Hematopoietic multipotent progenitor cell treated with erythropoietin and hydrocortisone succinate and interleukin-3 and kit ligand, for 8 days (in vitro differentiated cells): Measurements from ENCODE around the gene P2RY14.

Source experiments
- DNase-seq: peaks from one replicate; pipeline ENCODE4 v3.0.0-alpha.2; 2015

P2RY14 gene

GRCh38 chr3:151213151-151213550 is 65.2 kb downstream of the P2RY14 start:
- DNase-seq, result no peak

DNA sequence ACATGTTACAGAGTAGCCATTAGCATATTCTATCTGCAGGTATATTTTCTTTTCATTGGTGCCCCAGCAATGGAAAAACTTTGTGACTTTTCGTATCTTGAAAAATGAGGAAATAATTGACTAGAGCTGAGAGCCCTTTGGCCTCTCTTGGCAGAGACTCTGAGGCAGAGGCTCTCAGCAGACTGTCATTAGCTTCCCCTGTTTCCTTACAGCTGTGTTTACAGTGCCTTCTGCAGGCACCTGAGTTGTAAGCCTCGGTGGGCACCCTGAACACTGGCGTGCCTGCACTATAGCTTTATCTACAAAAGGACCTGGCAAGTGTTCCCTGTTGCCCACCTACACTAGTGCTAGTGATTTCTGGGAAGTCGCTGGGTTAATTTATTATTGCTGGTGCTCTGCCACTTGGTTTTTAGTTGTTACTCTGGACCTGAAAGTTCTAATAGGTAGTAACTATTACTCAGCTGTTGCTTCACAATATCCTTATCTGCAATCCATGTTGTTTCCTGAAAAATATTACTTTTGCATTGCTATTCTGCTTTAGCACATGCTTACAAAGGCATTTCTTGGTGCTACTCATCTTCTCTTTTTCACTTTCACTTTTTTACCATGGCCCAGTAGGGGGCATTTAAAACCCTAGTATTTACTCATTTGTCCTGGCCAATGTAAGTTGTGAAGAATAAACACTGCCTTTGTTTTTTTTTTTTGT is 67.5 kb downstream of the P2RY14 start:
- DNase-seq, result peak; percentile 20

DNA sequence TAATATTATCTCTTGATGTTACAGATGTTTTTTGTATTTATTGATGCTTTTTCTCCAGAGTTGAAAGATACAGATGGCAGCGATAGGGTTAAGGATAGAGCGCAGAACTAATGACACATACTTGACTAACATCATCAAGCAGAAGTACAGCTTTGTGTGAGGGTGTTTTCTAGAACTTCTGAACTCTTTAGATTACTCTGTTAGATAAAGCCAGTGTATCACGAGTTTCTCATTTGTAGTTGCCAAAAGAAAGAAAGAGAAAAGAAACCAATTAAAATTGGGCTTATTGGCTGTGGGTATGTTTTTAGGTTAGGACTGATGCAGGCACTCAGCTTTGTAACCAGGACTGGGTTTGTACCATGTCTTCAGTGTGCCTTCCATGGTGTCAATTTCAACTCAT is 68.7 kb downstream of the P2RY14 start:
- DNase-seq, result peak; percentile 10

GRCh38 chr3:151206201-151206600 is 72.1 kb downstream of the P2RY14 start:
- no peak for DNase-seq

DNA sequence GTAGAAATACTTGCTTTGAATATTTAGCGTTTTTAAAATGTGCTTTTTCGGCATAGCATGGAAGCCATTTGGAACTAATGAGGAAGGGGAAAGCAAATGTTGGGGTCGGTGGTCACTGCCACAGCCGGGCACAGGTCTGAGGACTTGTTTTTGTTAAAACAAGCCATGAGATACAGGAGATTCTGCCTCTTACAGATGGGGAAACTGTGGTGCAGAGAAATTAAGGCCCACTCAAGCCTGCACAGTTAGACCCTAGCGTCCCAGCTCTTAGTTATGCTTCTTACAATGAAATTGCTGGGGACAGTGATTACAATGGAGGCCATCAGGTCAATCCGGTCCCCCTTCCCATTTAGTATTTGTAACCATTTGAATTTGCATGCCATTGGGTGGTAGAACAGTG is 72.9 kb downstream of the P2RY14 start:
- DNase-seq, result no peak

- no peak for DNase-seq
These were observed 73.6 kb downstream of the P2RY14 start for GRCh38 chr3:151204530-151205402.

GRCh38 chr3:151203051-151203420 is 75.3 kb downstream of the P2RY14 start, which contains the start of gene GPR171:
TSS of gene GPR171 (minus strand) at chr3:151203216. CDS start at chr3:151199386, 3,830 bp downstream.
- no peak for DNase-seq

GRCh38 chr3:151201051-151201730 is 77.2 kb downstream of the P2RY14 start:
- DNase-seq, result no peak

GRCh38 chr3:151200586-151200985 is 77.8 kb downstream of the P2RY14 start:
- DNase-seq, result no peak

DNA sequence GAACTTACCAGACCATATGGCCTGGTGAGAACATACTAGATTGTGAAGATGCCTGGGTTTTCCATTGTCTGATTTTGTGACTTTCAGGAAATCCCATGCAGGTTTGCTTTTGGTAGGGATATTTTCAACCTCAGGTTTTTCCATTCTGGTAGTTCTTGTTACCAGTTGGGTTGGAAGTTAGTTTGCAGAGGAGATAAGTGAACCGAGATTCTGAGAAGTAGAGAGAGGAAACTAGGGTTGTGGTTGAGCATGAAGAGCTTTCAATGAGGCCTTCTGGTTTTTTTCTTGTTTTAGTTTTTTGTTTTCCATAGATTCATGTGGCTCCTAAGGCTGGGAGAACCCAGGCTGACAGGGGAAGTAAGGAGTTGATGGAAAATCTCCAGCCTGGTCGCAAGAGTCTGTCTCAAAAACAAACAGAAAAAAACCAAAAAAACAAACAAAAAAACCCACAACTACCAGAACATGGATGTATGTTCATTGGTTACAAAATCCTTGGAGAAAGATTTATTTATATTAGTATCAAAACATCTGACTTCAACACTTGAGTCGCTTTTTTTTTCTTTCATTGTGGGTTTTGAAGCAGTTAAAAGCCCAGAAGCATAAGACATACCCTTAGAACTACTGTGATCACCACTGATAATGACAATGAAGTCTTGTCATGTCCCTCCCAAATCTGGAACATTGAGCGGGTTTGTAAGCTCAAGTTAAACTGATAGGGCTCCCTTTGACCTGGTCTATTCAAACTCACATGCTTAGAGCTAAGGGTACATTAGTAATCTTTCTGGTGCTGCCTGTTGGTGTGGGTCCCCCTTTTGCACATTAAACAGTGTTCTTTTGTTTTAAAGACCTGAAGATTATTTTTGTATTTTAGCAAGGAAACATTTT is 78.5 kb downstream of the P2RY14 start:
- no peak for DNase-seq

GRCh38 chr3:151198849-151199248 is 79.5 kb downstream of the P2RY14 start:
- no peak for DNase-seq

GRCh38 chr3:151197981-151198767 is 80.2 kb downstream of the P2RY14 start:
- DNase-seq, result no peak

GRCh38 chr3:151197228-151197627 is 81.1 kb downstream of the P2RY14 start:
- DNase-seq, result no peak

DNA sequence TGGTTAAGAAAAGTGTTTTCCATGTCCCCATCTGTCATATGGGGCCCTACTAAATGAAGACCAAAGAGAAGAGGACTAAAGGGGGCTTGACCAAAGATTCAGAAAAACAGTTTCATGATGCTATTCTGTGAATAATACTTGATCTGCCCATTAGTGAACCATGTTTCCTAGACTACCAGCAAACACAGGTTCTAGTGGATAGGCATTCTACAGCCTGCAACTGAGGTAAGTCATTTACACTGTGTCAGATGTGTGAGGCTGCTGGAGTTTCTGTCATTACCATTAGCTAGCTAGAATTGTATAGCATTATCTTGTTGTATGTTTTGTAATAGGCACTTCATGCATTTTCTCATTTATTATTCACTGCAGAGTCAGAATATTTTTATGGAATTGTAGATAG is 81.9 kb downstream of the P2RY14 start:
- no peak for DNase-seq

DNA sequence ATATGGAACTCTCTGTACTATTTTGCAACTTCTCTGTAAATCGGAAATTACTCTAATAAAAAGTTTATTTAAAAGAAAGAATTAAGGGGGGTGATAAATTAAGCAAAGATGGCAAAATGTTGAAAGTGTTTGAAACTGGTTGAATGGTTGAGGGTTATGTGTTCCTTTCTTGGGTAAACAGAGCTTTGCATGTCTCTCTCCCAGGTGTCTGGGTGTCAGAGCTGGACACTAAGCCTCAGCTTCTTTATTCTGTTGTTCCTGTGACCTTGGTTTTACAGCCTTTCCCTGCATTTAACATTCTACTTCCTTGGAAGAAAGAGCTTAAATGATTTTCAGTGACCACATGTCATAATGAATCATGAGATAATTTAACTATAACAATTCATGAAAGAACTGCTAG is 82.5 kb downstream of the P2RY14 start:
- no peak for DNase-seq

DNA sequence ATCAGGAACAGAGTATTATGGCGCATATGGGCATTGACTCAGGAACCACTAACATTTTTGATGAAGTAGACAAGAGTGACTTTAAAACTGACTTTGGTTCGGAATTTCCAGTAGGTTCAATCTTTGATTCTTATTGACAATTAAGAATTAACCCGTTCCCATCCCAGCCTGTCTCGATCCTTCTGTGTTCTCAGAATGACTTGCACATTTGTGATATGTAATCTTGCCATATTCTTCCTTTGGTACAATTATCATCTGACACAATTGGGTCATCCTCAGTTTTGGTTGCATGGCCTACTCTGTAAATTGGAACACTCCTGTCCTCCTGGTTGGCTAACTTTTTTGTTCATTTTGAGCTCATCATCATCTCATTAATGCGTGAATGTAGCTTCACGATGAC is 85.8 kb downstream of the P2RY14 start:
- no peak for DNase-seq

- no peak for DNase-seq
These were observed 87.2 kb downstream of the P2RY14 start for GRCh38 chr3:151191095-151191494.

DNA sequence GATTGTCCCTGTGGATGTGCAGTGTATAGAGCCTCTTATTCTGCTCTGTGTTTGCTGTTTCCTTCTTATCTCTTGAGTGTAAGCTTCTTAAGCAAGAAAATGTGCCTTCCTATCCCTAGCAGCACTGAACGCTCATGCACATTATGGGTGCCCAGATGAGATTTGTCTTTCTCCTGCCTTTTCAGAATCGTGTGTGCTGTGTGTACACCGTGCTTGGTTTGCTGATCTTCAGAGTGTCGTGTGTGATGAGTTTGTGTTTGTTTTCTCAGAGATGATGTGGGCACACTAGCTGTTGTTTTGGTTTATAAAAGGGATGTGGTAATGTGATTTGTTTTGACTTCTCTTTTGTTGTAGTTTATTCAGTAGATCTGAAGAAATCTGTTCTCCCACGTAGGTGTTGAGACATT is 95.1 kb downstream of the P2RY14 start:
- DNase-seq, result no peak

DNA sequence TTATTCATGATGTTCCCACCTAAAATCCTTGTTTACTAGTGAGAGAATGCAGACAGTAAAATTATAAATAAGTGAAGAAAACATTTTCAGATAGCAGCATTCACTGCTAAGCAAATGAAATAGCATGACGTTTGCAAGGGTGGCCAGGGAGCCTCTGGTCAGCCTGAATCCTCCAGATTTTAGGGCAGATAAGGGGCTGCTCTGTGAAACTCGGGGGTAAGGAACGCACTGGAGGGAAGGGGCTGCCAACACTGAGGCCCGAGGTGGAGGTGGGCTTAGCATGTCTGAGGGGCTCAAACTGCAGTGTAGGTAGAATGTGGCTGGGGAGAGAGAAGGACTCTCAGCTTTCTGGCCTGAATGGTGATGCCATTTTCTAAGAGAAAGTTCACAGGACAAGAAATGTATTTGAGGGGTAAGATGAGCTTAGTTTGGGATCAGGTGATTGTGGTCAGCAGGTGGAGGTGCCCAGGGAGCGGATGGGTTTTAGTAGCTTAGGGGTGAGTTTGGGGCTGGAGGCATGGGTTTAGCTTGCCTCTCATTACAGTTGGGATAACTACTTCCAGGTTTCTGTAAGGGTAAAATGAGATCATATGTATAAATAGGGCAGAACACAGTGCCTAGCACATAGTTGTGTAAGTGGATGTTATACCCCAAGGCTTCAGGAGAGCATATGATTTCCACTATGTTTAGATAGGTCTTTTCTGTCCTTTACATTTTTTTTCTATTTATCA is 95.8 kb downstream of the P2RY14 start:
- DNase-seq, result no peak

DNA sequence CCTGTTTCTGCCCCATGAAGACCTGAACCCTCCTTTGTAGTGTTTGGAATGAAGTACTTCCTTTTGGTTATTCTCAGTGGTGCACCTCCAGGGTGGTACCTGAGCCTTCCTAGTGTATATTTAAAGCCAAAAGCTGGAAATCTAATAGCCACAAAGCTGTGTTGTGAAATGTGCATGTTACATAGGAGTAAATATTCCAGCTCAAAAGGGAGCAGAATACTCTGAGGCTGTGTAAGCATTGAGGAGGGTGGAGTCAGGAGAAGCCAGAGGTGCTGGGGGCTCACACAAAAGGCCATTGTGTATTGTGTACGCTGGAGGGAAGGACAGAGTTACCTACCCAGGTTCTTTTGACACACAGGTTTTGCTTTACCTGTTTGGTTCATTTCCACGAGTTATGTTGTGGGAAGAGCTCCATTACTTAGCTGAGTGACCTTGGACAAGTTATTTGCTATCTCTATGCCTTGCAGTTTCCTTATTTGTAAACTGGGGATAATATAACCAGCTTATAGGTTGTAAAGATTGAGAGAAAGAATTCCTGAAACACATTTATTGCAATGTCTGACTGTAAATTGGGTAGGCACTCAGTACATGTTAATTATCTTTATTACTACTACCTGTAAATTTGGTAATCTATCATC is 100.0 kb downstream of the P2RY14 start:
- no peak for DNase-seq

DNA sequence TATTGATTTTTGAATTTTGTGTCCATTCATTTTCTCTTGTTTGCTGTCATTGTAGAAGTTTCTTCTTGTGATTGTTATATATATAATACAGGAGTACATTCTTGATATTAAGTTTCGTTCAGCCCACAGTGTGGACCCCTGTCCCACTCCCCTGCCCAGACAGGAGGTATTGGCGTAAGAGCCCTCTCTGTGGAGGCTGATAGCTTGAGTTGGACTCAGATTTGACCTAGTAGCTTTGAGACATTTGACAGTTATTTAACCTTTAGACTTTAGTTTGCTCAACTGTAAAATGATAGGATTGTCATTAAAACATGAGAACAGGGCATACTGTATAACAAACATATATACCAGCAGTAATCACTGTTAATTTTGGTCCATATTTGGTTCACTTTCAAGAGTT is 102.4 kb downstream of the P2RY14 start:
- DNase-seq, result no peak
